Measurements from ENCODE around the gene KIAA1210.

GRCh38 chrX:119105826-119106225 lies 21.8 kb downstream of the KIAA1210 start:
- TF ChIP-seq CTCF (conservative IDR thresholded peaks at IDR 0.05) (no peak), ZFX (IDR thresholded peaks at IDR 0.05) (no peak)

All from C4-2B (cell line).